Measurements from ENCODE around the gene SAGE1. TPM values are rescaled to one million over a fixed set of nuclear protein-coding genes. Genes with fewer than 3 reads are reported as not detected.
"Not testable (repeated sequence)": the region's sequence is repeated elsewhere in the genome, so short reads cannot be mapped to it uniquely, and the experiment has no call there.

SAGE1 gene
- total RNA-seq, 1 donor from 2014 or later: not detected

- not testable (repeated sequence) for H3K9me3 ChIP-seq (ENCODE audit: low read depth); H3K27me3 Mint-ChIP-seq (ENCODE audit: insufficient read depth, low read depth); H4K20me1 ChIP-seq (ENCODE audit: low read depth); H3K4me1 ChIP-seq; H3K27ac Mint-ChIP-seq; H3F3A ChIP-seq (ENCODE audit: low read depth); H3K36me3 Mint-ChIP-seq; H3K4me1 Mint-ChIP-seq; H2AFZ ChIP-seq (replicated peaks); H3K4me2 ChIP-seq; H3K27ac ChIP-seq; H3K9ac ChIP-seq; DNase-seq (ENCODE audit: low spot score); H3K36me3 ChIP-seq; H3K4me3 ChIP-seq; H3K79me2 ChIP-seq (ENCODE audit: low read depth); H3K27me3 ChIP-seq; H3K4me3 Mint-ChIP-seq
- H3K9me3 Mint-ChIP-seq: peaks cover 10% of the 10 kb centered on the region
- peak; percentile 22 for TF ChIP-seq CTCF (IDR thresholded peaks at IDR 0.05)
Measured at GRCh38 chrX:135888976-135889375, 4.5 kb upstream of the SAGE1 start.

GRCh38 chrX:135890087-135890585 lies 3.4 kb upstream of the SAGE1 start:
- Mint-ChIP-seq H3K27ac (no peak overlapping the region), H3K9me3 (peaks cover 15% of the 10 kb centered on the region), H3K27me3 (ENCODE audit: insufficient read depth, low read depth) (peaks cover 4% of the 10 kb centered on the region), H3K4me1 (no peaks in the 10 kb centered on the region), H3K36me3 (no peaks in the 10 kb centered on the region), H3K4me3 (no peak overlapping the region)
- H3K4me1 ChIP-seq: no peaks in the 10 kb centered on the region
- no peaks in the 10 kb centered on the region for H4K20me1 ChIP-seq (ENCODE audit: low read depth)
- no peak for TF ChIP-seq EZH2phosphoT487 (IDR thresholded peaks at IDR 0.05)
- no peak for TF ChIP-seq CTCF (IDR thresholded peaks at IDR 0.05)
- no peak for TF ChIP-seq EZH2 (IDR thresholded peaks at IDR 0.05)
- no peaks in the 10 kb centered on the region for H3F3A ChIP-seq (ENCODE audit: low read depth)
- H3K4me2 ChIP-seq: no peak overlapping the region
- H3K27me3 ChIP-seq: no peaks in the 10 kb centered on the region
- H3K9me3 ChIP-seq (ENCODE audit: low read depth): peaks cover 3% of the 10 kb centered on the region
- H3K79me2 ChIP-seq (ENCODE audit: low read depth): no peaks in the 10 kb centered on the region
- H2AFZ ChIP-seq (replicated peaks): no peak overlapping the region
- H3K4me3 ChIP-seq: no peak overlapping the region
- no peaks in the 10 kb centered on the region for H3K36me3 ChIP-seq
- no peak overlapping the region for H3K9ac ChIP-seq
- no peak overlapping the region for H3K27ac ChIP-seq
- no peak for DNase-seq (ENCODE audit: low spot score)

- Histone ChIP-seq H3K79me2 (ENCODE audit: low read depth) (no peaks in the 10 kb centered on the region), H3K27me3 (no peaks in the 10 kb centered on the region), H3K4me1 (no peaks in the 10 kb centered on the region), H3K9ac (no peak overlapping the region), H3K4me3 (no peak overlapping the region), H2AFZ (replicated peaks) (no peak overlapping the region), H3K36me3 (no peaks in the 10 kb centered on the region), H3K27ac (no peak overlapping the region), H3F3A (ENCODE audit: low read depth) (no peaks in the 10 kb centered on the region), H3K4me2 (no peak overlapping the region), H3K9me3 (ENCODE audit: low read depth) (peaks cover 3% of the 10 kb centered on the region), H4K20me1 (ENCODE audit: low read depth) (no peaks in the 10 kb centered on the region)
- no peak for TF ChIP-seq CTCF (IDR thresholded peaks at IDR 0.05)
- TF ChIP-seq EZH2 (IDR thresholded peaks at IDR 0.05): no peak
- TF ChIP-seq EZH2phosphoT487 (IDR thresholded peaks at IDR 0.05): no peak
- H3K9me3 Mint-ChIP-seq: peaks cover 15% of the 10 kb centered on the region
- H3K36me3 Mint-ChIP-seq: no peaks in the 10 kb centered on the region
- no peak overlapping the region for H3K27ac Mint-ChIP-seq
- no peaks in the 10 kb centered on the region for H3K4me1 Mint-ChIP-seq
- no peak for DNase-seq (ENCODE audit: low spot score)
- no peak overlapping the region for H3K4me3 Mint-ChIP-seq
- peaks cover 4% of the 10 kb centered on the region for H3K27me3 Mint-ChIP-seq (ENCODE audit: insufficient read depth, low read depth)
Measured at GRCh38 chrX:135892781-135893180, 735 bp upstream of the SAGE1 start.

Measured in neural progenitor cell (in vitro differentiated cells).